OCI-LY3 (cell line): ENCODE measurements around the gene OXTR.

Experiments
- H2AFZ ChIP-seq: fragments of 200-600, 300-600 bp; shearing (Covaris generic); 2 replicates; pipeline ENCODE4 v1.6.0; 2014; ENCODE audit warnings: antibody characterized with exemption, low read depth, low read length
- H3K27ac ChIP-seq: fragments of 200-600, 300-600 bp; sonication (generic); 2 replicates; pipeline ENCODE4 v1.5.1; 2014; ENCODE audit warnings: mild to moderate bottlenecking, low read length, moderate library complexity, mixed read lengths
- H3K27me3 ChIP-seq: fragments of 200-600, 300-600 bp; sonication (generic); 2 replicates; pipeline ENCODE4 v1.6.1; 2014; ENCODE audit warnings: low read depth, low read length, mixed read lengths
- H3K36me3 ChIP-seq: fragments of 200-600, 300-600 bp; sonication (generic); replicated peaks from 2 replicates; pipeline ENCODE3; 2014; ENCODE audit warnings: low read depth, low read length, mixed read lengths
- H3K4me1 ChIP-seq: fragments of 300-600, 200-600 bp; sonication (generic); 2 replicates; pipeline ENCODE4 v1.6.1; 2014; ENCODE audit warnings: low read length, mixed read lengths
- H3K4me2 ChIP-seq: fragments of 200-600, 300-600 bp; sonication (generic); 2 replicates; pipeline ENCODE4 v1.6.1; 2014; ENCODE audit warnings: low read length, mixed read lengths
- H3K4me3 ChIP-seq: fragments of 300-600, 200-600 bp; sonication (generic); 2 replicates; pipeline ENCODE4 v1.5.1; 2014; ENCODE audit warnings: antibody characterized with exemption, mild to moderate bottlenecking, low read length, moderate library complexity
- H3K79me2 ChIP-seq: fragments of 300-600, 200-600 bp; shearing (Covaris generic); 2 replicates; pipeline ENCODE4 v1.6.1; 2014; ENCODE audit warnings: mild to moderate bottlenecking, low read length, mixed read lengths
- H3K9ac ChIP-seq: fragments of 300-600, 200-600 bp; shearing (Covaris generic); 2 replicates; pipeline ENCODE4 v1.6.0; 2014; ENCODE audit warnings: mild to moderate bottlenecking, low read length, moderate library complexity
- H3K9me3 ChIP-seq: fragments of 200-600, 300-600 bp; shearing (Covaris generic); 2 replicates; pipeline ENCODE4 v1.6.1; 2014; ENCODE audit warnings: low read length, mixed read lengths; ENCODE audit not compliant: insufficient read depth
- H4K20me1 ChIP-seq: fragments of 200-600, 300-600 bp; sonication (generic); 2 replicates; pipeline ENCODE4 v1.6.1; 2016; ENCODE audit warnings: low read length, mixed read lengths; ENCODE audit not compliant: insufficient read depth
- CTCF ChIP-seq: fragments of 200-600, 300-600 bp; sonication (generic); IDR thresholded peaks from 2 replicates; pipeline ENCODE4 v1.5.1; 2014; ENCODE audit warnings: antibody characterized with exemption, low read length, low read depth
- EZH2phosphoT487 ChIP-seq: fragments of 200-600 bp; shearing (Covaris generic); IDR thresholded peaks from 2 replicates; pipeline ENCODE4 v1.6.1; 2018; ENCODE audit warnings: antibody characterized with exemption, mixed run types, low read depth

OXTR gene

DNA sequence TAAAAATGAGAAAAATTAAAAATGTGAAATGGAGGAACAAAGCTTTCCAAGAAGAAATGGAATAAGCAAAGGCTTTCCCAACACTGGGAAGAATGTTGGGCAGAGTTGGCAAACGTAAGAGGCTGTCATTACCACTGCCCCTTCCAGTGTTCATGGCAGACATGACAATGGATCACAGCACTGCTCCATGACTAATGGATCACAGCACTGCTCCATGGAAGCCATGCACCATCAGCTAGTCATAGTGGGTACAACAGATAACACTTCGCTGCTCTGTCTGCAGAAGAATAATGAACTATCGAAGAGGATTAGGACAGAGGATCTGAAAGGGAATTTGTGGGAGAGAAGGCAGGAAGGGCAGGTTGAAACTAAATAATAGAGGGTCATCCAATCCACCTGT is 30.8 kb downstream of the OXTR start:
- H3K79me2 ChIP-seq = no peaks in the 10 kb centered on the region
- H2AFZ ChIP-seq = no peak overlapping the region
- no peaks in the 10 kb centered on the region for H4K20me1 ChIP-seq
- TF ChIP-seq CTCF (no peak), EZH2phosphoT487 (no peak)
- no peak overlapping the region for H3K4me3 ChIP-seq
- no peaks in the 10 kb centered on the region for H3K9me3 ChIP-seq
- no peaks in the 10 kb centered on the region for H3K36me3 ChIP-seq
- H3K4me2 ChIP-seq = no peak overlapping the region
- H3K27ac ChIP-seq = no peak overlapping the region
- peaks cover 7% of the 10 kb centered on the region; the same call in 1 of the 2 replicates for H3K4me1 ChIP-seq
- H3K9ac ChIP-seq = no peak overlapping the region
- H3K27me3 ChIP-seq = no peaks in the 10 kb centered on the region

- TF ChIP-seq EZH2phosphoT487 = no peak
- no peak for TF ChIP-seq CTCF
- Histone ChIP-seq H3K4me2 (no peak overlapping the region), H3K4me3 (no peak overlapping the region), H2AFZ (no peak overlapping the region), H3K4me1 (peaks cover 7% of the 10 kb centered on the region; the same call in 1 of the 2 replicates), H3K79me2 (no peaks in the 10 kb centered on the region), H3K36me3 (no peaks in the 10 kb centered on the region), H3K9me3 (no peaks in the 10 kb centered on the region), H4K20me1 (no peaks in the 10 kb centered on the region), H3K27me3 (no peaks in the 10 kb centered on the region), H3K9ac (no peak overlapping the region), H3K27ac (no peak overlapping the region)
These were observed 31.6 kb downstream of the OXTR start for GRCh38 chr3:8737823-8738222.

- H3K27ac ChIP-seq = no peak overlapping the region
- peaks cover 7% of the 10 kb centered on the region; the same call in 1 of the 2 replicates for H3K4me1 ChIP-seq
- H3K27me3 ChIP-seq = no peaks in the 10 kb centered on the region
- no peak overlapping the region for H3K4me3 ChIP-seq
- H3K9ac ChIP-seq = no peak overlapping the region
- no peak overlapping the region for H2AFZ ChIP-seq
- TF ChIP-seq EZH2phosphoT487 = no peak
- TF ChIP-seq CTCF = no peak
- no peak overlapping the region for H3K4me2 ChIP-seq
- no peaks in the 10 kb centered on the region for H3K36me3 ChIP-seq
- no peaks in the 10 kb centered on the region for H4K20me1 ChIP-seq
- H3K79me2 ChIP-seq = no peaks in the 10 kb centered on the region
- no peaks in the 10 kb centered on the region for H3K9me3 ChIP-seq
These were observed 32.1 kb downstream of the OXTR start for GRCh38 chr3:8737301-8737700.

GRCh38 chr3:8736436-8736835 is 33.0 kb downstream of the OXTR start:
- H3K27ac ChIP-seq = no peak overlapping the region
- H3K4me2 ChIP-seq = no peak overlapping the region
- no peak overlapping the region for H2AFZ ChIP-seq
- TF ChIP-seq EZH2phosphoT487 (no peak), CTCF (no peak)
- H3K36me3 ChIP-seq = no peaks in the 10 kb centered on the region
- H3K4me1 ChIP-seq = peaks cover 7% of the 10 kb centered on the region; the same call in 1 of the 2 replicates
- no peak overlapping the region for H3K9ac ChIP-seq
- H3K9me3 ChIP-seq = no peaks in the 10 kb centered on the region
- no peaks in the 10 kb centered on the region for H4K20me1 ChIP-seq
- H3K79me2 ChIP-seq = no peaks in the 10 kb centered on the region
- H3K27me3 ChIP-seq = no peaks in the 10 kb centered on the region
- no peak overlapping the region for H3K4me3 ChIP-seq
